ENCODE measurements around the gene ANKRD35.
"Not testable (repeated sequence)": the region's sequence is repeated elsewhere in the genome, so short reads cannot be mapped to it uniquely, and the experiment has no call there.

ANKRD35 gene

DNA sequence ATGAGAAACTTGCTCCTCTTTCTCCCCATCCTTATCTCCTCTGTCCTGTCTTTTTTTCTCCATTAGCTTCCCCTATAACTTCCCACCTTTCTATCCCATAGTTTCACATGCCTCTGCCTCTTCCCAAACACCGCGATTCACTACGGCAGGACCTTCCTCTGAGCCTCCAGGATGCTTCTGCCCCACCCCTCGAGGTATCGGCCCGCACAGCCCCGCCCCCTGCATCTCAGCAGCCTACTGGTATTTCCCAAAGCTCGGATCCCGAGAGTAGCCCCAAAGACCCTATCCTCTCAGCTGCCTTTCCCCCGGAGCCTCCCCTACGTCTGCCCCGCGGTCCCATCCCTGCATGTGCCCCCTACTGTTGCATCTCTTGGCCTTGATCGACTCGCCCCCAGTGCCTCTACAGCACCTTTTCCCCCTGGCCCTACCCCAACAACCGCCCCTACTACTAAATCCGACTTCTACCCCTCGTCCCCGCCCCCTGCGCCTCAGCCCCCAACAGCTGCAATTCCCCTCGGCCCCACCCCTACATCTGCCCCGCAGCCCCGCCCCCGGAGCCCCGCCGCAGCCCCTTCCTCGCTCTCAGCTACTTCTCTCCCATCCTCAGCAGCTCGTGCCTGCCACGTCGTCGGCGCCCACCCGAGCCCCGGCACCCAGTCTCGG lies 27.3 kb downstream of the ANKRD35 start:
- in situ Hi-C loops (cut with MboI; ENCODE audit: low sequenced_read_pairs), result loop anchor here (10.0 kb wide), 2 partner anchors 46 to 156 kb away; no protein-coding TSS in a partner anchor

DNA sequence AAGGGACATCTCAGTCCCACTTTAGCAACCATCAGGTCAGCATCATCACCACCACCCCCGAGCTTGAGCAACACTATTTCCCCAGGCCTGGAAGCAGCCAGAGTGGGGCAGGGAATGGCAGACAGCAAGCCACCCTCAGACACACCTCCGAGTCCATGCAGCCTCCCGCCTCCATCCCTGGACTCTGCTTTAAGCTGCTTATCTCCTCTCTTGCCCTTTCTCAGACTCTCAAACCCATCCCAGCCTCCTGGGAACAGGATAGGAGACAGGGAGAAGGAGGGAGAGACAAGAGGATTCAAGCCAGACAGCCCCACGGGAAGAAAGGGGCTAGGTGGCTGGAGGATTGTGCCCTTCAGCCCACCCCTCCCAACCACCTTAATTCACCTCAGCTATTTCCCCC lies 28.5 kb downstream of the ANKRD35 start:
- in situ Hi-C loops (cut with MboI; ENCODE audit: low sequenced_read_pairs), result loop anchor here (10.0 kb wide), 2 partner anchors 48 to 158 kb away; no protein-coding TSS in a partner anchor

DNA sequence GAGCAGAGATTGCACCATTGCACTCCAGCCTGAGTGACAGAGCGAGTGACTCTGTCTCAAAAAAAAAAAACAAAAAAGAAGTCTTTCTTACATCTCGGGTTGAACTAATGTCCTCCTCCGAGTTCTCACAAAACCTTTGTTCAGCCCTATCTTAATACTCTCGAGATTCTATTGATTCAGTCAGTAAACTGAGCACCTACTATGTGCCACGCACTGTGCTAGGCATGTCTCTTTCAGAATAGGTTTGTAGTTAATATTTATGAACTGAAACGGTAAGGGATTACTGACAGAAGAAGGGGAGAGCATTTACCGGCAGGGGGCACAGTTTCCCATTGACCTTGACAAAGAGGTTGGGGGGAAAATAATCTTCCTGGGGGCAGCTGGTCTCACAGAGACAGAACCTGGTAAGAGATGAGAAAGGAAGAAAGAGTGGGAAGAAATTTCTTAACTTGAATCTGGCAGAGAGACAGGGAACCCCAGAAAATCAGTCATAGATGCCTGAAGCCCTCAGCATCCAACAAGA lies 30.2 kb downstream of the ANKRD35 start:
- in situ Hi-C loops (cut with MboI; ENCODE audit: low sequenced_read_pairs), result loop anchor here (10.0 kb wide), 2 partner anchors 49 to 159 kb away; no protein-coding TSS in a partner anchor

DNA sequence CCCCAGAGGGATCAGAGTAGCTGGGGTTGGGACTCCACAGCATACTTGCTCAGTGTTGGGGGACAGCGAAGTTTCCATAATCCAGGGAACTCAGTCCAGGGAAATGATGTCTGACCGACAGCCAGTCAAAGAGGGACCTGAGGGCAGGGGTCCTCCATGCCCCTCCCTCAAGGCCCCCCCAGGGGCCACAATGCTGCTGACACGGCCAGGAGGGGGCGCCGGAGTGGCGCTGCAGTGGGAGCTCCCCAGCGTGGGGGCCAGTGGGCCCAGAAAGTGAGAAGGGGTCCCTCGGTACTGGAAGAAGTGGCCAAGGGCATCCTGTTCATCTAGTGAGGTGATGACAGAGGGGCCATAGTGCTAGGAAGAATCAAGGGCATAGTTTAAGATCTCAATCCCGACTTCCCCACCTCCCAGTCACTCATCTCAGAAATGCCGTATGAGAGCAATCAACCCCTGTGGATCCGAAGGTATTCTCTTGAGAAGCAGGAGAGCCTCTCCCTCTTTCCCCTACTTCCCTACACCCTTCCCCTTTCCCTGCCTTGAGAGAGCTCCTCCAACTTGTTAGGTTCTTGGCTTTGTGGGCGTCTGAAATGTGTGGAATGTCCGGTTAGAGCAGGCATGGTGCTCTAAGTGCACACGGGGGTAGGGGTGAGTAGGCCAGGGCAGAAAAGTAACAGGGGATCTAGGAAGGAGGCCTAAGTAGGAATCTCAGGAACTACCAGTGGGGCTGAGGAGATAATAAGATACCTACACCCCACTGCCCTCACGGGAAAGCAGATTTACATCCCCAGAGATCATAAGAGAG lies 36.1 kb downstream of the ANKRD35 start:
- in situ Hi-C loops (cut with MboI; ENCODE audit: low sequenced_read_pairs), result loop anchor here (10.0 kb wide), 2 partner anchors 55 to 165 kb away; no protein-coding TSS in a partner anchor

DNA sequence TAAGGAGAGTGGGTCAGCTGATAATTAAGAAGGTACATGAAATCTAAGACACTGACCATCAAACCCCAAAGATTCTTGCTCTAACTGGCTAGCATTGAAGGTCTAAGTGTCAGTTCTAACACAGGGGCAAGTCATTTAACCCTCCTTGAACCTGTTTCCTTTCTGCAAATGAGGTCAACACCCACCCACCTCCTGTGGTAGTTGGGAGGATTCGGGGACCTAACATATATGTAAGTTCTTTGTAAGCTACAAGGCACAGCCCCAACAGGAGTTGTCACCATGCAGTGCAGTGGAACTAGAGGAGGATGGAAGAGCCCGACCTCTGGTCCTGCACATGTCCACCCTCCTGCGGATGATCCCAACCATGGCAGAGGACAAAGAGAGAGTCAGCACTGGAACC lies 37.8 kb downstream of the ANKRD35 start:
- in situ Hi-C loops (cut with MboI; ENCODE audit: low sequenced_read_pairs), result no loop called here

DNA sequence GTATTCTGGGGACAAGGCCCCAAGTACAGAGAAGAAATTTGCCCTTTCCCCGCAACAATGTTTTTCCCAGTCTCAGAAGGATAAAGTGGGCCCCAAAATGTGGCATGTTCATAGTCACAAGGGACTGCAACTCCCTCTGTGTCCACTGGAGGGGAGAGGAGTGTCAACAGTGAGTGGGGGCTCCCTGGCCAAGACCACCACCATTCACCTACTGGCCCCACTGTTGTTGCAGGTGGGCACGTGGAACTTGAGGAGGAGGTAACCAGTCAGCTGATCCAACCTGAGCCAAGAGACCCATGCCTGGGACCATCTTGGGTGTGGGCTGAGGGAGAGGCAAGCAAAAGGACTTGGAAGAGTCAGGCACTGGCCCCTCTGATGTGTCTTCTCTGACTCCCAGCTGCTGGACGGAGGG lies 39.5 kb downstream of the ANKRD35 start:
- in situ Hi-C loops (cut with MboI; ENCODE audit: low sequenced_read_pairs), result no loop called here

DNA sequence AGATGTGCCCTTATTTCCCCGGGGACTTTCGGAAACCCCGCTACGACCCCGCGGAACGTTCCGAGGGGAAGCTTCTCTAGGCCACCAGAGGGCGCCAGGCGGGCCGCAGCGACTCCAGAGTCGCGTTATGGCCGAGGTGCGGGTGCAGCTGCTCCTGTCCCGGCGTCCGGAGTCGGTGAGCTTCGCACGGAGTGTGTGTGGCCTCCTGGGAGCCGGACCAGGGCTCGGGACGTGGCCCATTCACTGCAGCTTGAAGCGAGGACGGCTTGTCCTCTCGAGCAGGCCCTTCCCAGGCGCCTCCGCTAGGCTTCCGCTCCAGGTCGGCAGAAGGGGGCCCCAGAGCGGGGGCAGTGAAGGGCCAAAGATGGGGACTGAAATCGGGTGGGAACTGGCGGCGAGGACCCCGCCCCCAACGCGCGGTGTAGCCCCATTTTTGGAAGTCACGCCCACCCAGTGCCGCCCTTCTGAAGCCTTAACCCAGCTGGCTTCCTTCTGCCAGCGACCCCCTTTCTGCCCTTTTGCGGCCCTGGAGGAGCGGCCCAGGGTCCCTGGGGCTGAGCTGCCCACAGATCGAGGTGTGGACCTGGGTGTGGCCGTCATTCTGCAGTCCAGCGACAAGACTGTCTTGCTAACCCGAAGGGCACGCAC lies 40.0 kb downstream of the ANKRD35 start, which contains the start of gene NUDT17:
Gene NUDT17, plus strand, starts transcription at position 117 of the 648 bp plus-strand sequence. Its CDS starts 11 bp downstream, at position 128.
- in situ Hi-C loops (cut with MboI; ENCODE audit: low sequenced_read_pairs), result no loop called here

DNA sequence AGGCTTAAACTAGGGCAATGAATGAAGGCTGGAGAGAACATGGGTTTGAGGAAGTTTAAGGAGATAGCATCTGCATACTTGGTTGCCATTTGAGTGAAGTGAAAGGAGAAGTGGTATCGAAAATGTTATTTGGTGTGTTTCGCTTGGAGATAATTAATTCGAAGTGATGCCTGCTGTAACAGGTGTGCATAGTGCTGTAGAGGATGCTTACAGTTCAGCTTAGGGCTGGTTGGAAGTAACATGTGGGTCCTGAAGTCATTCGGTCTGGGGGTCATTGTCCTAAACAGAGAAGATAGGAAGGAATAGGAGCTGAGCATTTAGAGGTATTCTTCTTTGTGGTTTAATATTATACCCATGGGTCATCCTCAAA lies 40.5 kb downstream of the ANKRD35 start:
- in situ Hi-C loops (cut with MboI; ENCODE audit: low sequenced_read_pairs), result no loop called here

DNA sequence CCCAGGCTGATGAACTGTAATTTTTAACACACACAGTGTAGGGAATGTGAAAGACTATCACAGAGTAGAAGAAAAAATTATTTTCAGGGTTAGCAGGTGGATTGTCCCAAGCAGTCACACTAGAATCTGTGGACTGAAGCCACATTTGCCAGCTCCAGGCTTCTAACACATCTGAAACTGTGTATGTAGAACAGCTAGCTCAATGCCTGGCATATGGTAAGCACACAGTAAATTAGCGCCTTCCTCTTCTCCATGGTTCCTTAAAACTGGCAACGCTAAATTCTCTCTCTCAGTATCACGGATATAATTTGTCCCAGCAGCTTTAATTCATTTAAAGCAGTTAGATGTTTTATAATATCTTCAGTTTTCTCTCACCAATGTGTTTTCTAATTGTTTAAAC lies 42.6 kb downstream of the ANKRD35 start:
- in situ Hi-C loops (cut with MboI; ENCODE audit: low sequenced_read_pairs), result no loop called here

DNA sequence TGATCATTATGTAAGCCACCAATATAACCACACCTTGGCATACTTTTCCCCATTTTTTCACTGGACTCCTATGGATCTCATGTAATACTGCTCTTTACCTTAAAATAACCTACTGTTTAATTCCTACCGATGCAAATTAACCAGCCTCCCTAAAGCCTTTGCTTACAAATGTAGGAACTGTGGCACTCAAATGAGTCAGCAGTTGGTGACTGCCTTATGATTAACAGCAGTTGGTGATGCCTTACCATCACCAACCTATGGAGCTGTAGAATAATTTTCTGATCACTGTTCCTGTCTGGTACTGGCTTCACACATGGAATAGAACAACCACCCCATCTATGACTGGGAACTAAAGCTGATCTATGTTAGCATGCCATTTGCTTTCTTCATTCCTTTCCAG lies 48.0 kb downstream of the ANKRD35 start:
- in situ Hi-C loops (cut with MboI; ENCODE audit: low sequenced_read_pairs), result no loop called here

DNA sequence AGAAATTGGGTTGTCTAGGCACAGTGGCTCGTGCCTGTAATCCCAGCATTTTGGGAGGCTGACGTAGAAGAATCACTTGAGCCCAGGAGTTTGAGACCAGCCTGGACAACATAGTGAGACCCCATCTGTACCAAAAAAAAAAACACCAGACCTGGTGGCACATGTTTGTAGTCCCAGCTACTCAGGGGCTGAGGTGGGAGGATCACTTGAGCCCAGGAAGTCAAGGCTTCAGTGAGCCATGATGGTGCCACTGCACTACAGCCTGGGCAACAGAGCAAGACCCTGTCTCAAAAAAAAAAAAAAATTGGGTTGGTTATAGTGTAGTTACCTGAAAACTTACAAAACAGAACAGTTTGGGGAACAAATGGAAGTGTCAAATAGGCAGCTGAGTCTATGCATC lies 54.9 kb downstream of the ANKRD35 start:
- in situ Hi-C loops (cut with MboI; ENCODE audit: low sequenced_read_pairs), result not testable (repeated sequence)

DNA sequence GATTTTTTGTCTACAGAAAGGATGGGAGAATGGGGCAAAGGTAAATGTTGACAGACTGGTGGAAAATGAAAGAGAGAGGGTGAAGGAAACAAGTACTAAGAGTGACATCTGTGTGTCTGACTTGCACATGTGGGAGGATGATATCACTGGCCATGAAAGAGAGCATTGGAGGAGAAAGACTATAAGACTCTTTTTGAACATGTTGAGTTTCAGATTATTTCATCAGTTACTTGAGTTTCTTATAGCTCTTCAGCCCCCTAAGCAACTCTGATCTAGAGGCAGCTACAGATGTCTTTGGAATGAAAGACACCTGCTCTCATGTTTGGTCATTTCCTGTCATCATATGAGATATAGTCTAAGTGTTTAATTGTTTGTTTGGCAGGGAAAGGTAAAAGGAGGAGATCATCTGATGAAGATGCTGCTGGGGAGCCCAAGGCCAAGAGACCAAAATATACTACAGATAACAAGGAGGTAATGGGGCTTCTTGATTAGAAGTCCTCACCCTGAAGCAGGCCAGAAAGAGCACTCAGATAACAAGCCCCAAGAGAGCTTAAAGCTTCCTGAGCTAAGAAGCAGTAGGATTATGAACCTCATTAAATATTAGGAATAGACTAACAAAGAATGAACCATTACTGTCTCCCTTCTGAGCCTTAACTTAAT lies 57.2 kb downstream of the ANKRD35 start:
- in situ Hi-C loops (cut with MboI; ENCODE audit: low sequenced_read_pairs), result no loop called here

DNA sequence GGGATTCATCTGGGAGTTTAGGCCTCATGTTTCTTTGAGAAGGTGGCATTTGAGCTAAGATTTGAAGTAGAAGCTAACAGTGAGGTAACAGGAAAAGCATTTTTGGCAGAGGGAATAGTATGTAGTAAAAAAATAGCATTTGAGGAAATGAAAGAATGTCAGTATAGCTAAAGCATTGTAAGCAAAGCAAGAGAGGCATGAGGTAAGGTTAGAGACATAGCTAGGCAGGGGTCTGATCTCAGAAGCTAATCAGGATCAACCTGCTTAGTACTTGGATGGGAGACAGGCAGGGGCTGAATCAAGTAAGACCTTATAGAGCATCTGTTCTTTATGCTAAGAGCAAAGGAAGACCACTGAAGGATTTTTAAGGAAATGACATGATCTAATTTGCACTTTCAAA lies 57.7 kb downstream of the ANKRD35 start:
- in situ Hi-C loops (cut with MboI; ENCODE audit: low sequenced_read_pairs), result no loop called here

DNA sequence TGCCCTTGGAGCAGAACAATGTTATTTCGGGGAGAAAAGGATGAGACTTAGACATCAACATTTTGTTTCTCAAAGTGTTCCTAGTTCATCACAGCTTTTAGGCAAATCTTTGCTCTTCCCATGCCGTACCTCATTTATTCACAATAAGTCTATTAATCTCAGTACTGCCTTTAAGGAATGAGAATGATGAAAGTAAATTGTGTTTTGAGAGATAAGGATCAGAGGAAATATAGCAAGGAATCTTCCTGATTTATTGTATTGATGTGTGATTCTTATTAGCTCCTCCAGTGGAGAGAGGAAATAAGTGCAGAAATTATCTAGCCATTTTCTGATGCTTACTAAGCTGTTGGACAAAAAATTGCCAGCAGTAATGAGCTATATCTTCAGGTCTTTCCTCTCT lies 59.6 kb downstream of the ANKRD35 start:
- in situ Hi-C loops (cut with MboI; ENCODE audit: low sequenced_read_pairs), result no loop called here

DNA sequence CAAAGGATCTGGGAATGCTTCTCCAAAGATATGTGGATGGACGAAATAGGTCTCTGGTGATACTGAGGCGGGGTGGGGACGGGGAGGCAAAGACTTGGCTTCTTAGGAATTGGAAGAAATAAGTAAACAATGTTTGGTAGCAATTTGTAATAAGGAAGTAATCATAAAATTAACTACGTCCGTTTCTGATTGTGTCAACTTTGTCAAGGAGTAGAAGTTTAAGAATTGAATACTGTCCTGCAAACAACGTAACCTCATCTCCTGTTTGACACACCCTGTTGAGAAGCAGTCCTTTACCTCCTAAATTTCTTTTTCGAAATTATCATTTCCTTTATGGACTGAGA lies 61.2 kb downstream of the ANKRD35 start:
- in situ Hi-C loops (cut with MboI; ENCODE audit: low sequenced_read_pairs), result no loop called here

DNA sequence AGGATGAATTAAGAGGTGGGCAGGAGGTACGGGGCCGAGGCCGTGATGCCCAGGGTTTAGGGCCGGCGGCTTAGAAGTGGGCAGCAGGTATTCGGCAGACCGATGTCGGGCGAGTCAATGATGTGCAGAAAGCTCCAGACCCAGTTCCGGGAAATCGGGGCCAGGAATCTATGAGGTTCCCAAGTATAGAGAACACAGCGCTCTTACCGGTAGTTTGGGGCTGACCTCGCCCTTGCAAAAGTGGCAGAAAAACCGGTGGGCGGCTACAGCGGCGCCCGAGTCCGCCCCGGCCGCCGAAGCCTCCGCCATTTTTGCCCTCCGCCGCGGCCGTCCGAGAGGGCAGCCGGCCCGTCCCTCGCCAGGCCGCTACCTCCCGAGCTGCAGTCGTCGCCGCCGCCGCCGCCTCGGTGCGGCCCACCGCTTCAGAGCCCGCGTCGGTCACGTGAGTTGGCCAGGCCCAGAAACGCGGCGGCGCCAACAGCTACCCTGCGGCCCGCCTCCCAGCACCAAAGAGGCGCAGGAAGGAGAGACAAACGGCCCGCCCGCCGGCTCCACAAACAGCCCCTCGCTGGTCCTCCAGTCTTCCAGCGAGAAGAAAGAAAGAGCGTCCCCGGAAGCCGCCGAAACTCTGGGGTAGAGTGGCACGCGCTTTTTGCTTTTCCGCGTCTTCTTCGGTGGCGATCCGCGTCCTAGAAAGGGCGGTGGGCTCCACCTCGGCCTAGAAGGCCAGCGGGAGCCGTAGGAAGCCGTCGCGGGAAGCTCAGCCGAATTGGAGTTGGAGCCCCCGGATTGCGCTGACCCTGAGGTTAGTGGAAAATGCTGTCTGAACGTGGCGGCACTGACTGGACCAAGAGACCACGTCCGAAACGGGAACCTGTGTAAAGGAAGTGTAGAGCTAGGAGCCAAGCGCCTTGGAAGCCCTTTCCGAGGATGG lies 61.8 kb downstream of the ANKRD35 start, which contains the start of the genes POLR3C and RNF115:
Gene POLR3C, plus strand, starts transcription at position 636 of the 934 bp plus-strand sequence. CDS start 1,577 bp downstream, outside the sequence.
Gene RNF115, minus strand, starts transcription at position 531 of the 934 bp plus-strand sequence. Its CDS starts 222 bp downstream, at position 309.
- in situ Hi-C loops (cut with MboI; ENCODE audit: low sequenced_read_pairs), result no loop called here

DNA sequence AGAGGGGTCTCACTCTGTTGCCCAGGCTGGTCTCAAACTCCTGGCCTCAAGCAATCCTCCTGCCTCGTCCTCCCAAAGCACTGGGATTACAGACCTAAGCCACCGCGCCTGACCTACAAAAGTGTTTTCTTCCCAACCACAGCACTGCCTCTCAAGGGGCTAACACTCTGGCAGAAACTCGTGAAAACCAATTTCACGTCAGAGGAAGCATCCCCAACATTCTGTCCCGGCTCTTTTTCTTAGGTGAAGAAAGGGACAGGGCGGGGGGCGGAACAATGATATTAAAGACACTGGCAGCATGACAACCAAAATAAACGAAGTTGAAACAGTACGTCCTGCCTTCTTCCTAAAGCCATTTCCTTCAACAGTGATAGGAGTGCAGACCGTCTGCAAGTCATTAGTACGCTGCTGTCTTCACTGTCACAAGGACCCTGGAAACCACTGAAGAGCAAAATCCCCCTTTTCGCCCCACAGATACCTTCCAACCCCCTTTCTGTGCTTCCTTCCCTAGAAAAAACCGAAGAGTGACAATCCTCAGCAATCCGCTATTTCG lies 62.8 kb downstream of the ANKRD35 start:
- in situ Hi-C loops (cut with MboI; ENCODE audit: low sequenced_read_pairs), result not testable (repeated sequence)

DNA sequence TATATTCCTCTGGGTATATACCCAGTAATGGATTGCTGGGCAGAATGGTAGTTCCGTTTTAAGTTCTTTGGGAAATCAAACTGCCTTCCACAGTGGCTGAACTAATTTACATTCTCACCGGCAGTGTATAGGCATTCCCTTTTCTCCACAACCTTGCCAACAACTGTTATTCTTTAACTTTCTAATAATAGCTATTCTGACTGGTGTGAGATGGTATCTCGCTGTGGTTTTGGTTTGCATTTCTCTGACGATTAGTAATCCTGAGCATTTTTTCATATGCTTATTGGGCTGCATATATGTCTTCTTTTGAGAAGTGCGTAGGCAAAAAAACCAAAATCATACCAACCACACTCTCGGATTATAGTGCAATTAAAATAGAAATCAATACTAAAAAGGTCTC lies 67.6 kb downstream of the ANKRD35 start:
- in situ Hi-C loops (cut with MboI; ENCODE audit: low sequenced_read_pairs), result not testable (repeated sequence)

All from HL-60/S4 treated with retinoic acid at 250 ng/mL for 4 days and 3 days (cell line).